Omental fat pad (tissue), 4 donors: Measurements from ENCODE around the gene NELFB. TPM values are rescaled to one million over a fixed set of nuclear protein-coding genes. Genes with fewer than 3 reads are reported as not detected.
A peak's percentile ranks its signal among the peaks of the same experiment; 100 is the strongest.
"Not testable (repeated sequence)": the region's sequence is repeated elsewhere in the genome, so short reads cannot be mapped to it uniquely, and the experiment has no call there.

Source experiments
- ATAC-seq: fragments of 150-250 bp; one replicate; pipeline ENCODE4 v1.9.1; 2016; ENCODE audit warnings: mild to moderate bottlenecking, moderate library complexity; ENCODE audit not compliant: low FRiP score
- DNase-seq: peaks from one replicate; pipeline ENCODE4 v3.0.0-alpha.2; 2019; ENCODE audit warnings: low spot score
- total RNA-seq, 4 donors: library from RNA; depleted of rRNA; stranded (reverse); fragments of >200 nt; gene quantifications; one replicate each; pipeline ENCODE4 v1.1.0, GENCODE V29; 2016
- TF ChIP-seq, protein P1 (sequence below), 3 donors: fragments of 450-650 bp; IDR thresholded peaks; one replicate each; pipeline ENCODE4 v1.5.1; 2016 to 2017; ENCODE audit warnings: antibody characterized with exemption in 3 of 3, mild to moderate bottlenecking in 3 of 3, moderate library complexity in 2 of 3

The NELFB gene
- total RNA-seq, 4 donors from 2014 or later: 22.2 to 42.8 (median 34.2) TPM

DNA sequence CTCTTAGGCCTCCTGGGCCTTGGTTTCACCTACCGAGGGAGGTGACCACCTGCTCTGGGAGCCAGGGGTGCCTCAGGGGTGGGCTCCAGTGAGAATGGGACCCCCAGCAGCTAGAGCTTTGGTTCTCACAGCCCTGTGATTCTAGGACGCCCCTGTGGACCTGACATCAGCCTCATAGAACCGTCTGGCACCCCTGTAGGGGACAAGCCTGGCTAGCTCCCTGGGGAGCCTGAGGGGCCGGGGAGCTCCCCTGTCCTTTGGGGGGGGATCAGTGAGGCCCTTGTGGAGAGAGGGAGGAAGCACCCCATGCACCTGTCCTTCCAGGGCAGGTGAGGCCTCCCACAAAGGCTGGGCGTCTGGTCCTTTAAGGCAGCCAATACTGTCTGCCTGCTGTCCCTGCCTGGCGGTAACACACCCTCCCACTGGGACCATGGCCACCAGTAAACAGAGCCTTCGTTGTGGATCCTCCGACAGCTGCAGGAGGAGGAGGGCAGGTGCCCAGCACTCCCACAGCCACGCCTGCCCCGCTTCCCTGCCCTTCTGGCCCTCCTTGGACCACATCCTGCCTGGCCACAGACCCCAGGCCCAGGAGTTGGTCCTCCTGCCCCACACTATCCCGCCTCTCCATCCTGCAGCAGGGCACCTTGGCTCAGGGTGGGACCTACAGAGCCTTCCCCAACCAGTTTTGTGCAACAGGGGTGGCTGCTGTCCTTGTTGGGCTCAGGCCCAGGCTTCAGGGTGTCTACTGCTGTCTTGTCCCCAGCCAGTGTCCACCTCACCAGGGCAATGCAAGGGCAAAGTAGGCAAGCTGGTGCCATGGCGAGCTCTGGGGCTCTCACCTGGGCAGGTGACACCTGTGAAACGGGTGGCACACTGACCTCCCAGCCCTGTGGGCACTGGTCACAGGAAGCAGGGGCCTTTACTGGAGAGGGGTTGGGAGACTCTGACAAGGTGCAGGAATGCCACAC, 17.1 kb upstream of the NELFB start:
- DNase-seq (no peak), ATAC-seq (no peak)
- TF ChIP-seq, protein P1, sequence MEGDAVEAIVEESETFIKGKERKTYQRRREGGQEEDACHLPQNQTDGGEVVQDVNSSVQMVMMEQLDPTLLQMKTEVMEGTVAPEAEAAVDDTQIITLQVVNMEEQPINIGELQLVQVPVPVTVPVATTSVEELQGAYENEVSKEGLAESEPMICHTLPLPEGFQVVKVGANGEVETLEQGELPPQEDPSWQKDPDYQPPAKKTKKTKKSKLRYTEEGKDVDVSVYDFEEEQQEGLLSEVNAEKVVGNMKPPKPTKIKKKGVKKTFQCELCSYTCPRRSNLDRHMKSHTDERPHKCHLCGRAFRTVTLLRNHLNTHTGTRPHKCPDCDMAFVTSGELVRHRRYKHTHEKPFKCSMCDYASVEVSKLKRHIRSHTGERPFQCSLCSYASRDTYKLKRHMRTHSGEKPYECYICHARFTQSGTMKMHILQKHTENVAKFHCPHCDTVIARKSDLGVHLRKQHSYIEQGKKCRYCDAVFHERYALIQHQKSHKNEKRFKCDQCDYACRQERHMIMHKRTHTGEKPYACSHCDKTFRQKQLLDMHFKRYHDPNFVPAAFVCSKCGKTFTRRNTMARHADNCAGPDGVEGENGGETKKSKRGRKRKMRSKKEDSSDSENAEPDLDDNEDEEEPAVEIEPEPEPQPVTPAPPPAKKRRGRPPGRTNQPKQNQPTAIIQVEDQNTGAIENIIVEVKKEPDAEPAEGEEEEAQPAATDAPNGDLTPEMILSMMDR (IDR thresholded peaks at IDR 0.05): no peak

DNA sequence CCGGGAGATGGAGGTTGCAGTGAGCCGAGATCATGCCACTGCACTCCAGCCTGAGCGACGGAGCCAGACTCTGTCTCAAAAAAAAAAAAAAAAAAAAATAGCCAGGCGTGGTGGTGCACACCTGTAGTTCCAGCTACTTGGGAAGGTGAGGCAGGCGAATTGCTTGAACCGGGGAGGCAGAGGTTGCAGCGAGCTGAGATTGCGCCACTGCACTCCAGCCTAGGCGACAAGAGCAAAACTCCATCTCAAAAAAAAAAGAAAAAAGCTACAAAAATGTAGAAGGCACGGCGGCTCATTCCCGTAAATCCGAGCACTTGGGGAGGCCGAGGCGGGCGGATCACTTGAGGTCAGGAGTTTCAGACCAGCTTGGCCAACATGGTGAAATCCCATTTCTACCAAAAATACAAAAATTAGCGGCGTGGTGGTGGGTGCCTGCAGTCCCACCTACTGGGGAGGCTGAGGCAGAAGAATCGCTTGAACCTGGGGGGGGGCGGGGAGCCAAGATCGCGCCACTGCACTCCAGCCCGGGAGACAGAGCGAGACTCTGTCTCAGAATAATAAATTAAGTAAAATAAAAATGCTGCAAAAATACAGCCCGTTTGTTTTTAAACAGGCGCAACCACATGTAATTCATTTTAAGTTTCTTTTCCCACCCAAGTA, 15.5 kb upstream of the NELFB start:
- not testable (repeated sequence) for ATAC-seq, DNase-seq

DNA sequence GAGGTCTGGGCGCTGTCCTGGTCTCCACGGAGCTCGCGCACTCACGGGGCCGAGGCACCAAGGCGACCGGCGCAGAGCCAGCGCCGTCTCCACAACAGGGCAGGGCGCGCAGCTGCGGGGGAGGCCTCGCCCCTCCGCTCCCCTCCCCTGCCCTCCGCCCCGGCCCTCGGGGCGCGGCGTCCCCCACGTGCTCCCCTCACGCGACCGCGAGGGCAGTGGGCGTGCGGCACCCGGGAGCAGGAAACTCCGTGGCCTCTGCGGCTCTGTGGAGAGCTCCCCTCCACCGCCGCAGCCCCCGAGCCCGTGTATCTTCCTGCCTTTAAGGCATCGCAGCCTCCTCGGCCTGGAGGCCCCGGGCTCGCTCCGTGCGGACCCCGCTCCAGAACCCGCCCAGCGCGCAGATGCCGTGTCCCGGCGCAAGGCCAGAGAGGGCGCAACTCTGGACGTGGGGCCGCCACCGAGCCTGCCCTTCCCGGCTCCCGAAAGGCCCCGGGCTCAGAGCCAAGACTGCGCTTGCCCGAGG, 14.7 kb upstream of the NELFB start:
- TF ChIP-seq, protein P1 (IDR thresholded peaks at IDR 0.05): no peak
- DNase-seq (peak; percentile 32), ATAC-seq (peak; percentile 28)

DNA sequence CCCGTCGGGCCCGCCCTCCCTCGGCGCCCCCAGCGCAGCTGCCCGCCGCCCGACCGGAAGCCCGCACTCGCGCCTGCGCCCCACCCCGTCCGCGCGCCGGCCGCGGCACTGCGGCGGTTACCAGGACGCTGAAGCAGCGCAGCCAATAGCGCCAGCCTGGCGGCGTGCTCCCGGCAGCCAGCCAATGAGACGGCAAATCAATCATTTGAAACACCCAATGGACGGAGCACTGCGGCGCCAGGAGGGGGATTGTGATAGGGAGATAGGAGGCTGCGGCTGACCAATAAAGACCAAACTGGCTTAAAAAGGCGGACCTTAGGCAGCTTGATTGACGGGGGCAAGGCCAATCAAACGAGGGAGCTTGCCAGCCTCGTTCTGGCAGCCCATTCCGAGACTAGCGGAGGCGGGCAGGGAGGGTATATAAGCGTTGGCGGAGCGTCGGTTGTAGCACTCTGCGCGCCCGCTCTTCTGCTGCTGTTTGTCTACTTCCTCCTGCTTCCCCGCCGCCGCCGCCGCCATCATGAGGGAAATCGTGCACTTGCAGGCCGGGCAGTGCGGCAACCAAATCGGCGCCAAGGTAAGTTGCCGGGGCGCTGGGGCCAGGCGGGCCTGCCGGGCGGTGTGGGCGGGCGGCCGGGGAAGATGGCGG, 14.2 kb upstream of the NELFB start, which contains the start of gene TUBB4B:
TSS of gene TUBB4B (plus strand) at position 447 of the 649 bp plus-strand sequence. CDS start at position 521, 74 bp downstream.
- TF ChIP-seq, protein P1 (IDR thresholded peaks at IDR 0.05): no peak
- ATAC-seq: peak; percentile 86
- peak; percentile 86 for DNase-seq

DNA sequence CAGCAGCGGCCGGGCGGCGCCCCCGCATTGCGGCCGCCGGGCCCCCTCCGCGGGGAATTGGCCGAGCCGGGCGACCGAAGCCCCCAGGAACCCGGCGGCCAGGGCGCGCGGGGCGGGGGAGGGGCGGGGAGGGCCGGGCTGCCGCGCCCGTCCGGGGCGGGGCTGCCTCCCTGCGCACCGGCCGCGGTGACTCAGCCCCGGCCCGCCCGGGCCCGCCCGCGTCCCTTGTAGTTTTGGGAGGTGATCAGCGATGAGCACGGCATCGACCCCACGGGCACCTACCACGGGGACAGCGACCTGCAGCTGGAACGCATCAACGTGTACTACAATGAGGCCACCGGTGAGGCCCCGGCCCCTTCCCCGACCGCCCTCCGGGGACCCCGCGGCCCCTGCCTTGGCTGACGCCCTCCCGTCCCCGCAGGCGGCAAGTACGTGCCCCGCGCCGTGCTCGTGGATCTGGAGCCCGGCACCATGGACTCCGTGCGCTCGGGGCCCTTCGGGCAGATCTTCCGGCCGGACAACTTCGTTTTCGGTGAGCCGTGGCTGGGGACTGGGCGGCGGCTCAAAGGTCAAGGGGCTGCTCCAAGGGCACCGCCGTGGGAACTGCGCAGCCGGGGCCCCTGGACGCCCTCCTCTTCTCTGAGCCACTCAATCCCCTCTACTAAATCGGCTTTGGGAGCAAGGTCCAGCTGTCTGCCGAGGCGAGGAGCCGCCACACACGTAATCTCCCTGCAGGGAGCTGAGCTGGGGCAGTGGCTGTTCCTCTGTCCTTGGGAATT, 13.4 kb upstream of the NELFB start:
- peak; percentile 39 for ATAC-seq
- DNase-seq: peak; percentile 36

DNA sequence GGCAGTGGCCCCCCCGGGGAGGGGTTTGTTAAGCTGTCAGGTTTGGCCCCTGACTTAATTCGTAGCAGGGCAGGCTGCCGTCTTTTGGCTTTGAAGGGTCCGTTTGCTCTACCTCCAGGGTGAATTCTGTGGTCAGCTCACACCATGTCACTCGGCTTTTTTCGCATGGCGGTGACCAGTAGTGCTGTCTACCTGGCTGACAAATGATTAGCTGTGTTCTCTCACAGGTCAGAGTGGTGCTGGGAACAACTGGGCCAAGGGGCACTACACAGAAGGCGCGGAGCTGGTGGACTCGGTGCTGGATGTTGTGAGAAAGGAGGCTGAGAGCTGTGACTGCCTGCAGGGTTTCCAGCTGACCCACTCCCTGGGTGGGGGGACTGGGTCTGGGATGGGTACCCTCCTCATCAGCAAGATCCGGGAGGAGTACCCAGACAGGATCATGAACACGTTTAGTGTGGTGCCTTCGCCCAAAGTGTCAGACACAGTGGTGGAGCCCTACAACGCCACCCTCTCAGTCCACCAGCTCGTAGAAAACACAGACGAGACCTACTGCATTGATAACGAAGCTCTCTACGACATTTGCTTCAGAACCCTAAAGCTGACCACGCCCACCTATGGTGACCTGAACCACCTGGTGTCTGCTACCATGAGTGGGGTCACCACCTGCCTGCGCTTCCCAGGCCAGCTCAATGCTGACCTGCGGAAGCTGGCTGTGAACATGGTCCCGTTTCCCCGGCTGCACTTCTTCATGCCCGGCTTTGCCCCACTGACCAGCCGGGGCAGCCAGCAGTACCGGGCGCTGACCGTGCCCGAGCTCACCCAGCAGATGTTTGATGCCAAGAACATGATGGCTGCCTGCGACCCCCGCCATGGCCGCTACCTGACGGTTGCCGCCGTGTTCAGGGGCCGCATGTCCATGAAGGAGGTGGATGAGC, 12.6 kb upstream of the NELFB start:
- TF ChIP-seq, protein P1 (IDR thresholded peaks at IDR 0.05): no peak
- ATAC-seq: no peak
- no peak for DNase-seq

More for the DNA sequence above, 13.4 kb upstream of the NELFB start:
- TF ChIP-seq, protein P1 (IDR thresholded peaks at IDR 0.05): no peak

DNA sequence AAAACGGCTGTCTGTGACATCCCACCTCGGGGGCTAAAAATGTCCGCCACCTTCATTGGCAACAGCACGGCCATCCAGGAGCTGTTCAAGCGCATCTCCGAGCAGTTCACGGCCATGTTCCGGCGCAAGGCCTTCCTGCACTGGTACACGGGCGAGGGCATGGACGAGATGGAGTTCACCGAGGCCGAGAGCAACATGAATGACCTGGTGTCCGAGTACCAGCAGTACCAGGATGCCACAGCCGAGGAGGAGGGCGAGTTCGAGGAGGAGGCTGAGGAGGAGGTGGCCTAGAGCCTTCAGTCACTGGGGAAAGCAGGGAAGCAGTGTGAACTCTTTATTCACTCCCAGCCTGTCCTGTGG, 11.9 kb upstream of the NELFB start:
- ATAC-seq, DNase-seq: not testable (repeated sequence)
